ENCODE measurements around the gene SPAG8. TPM values are rescaled to one million over a fixed set of nuclear protein-coding genes. Genes with fewer than 3 reads are reported as not detected.

SPAG8 gene
- total RNA-seq, 1 donor from 2014 or later = 1.4 TPM

DNA sequence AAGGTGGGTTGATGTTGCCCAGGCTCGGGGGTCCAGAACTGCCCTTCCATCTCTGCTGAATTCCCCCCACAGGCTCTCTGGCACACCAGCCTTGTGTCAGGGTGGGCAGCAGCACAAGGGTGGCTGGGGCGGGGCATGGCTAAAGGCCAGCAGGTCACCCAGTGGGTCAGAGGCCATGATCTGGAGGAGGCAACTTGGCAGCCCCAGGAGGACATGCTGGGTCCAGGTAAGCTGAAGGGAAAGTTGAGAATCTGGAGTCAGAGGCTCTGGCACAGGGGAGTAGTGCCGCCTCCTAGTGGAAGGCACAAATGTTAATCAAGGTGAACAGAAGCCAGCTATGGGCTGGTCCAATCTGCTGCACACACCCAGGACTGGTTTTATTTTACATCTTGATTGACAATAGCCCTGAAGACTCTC lies 23.2 kb upstream of the SPAG8 start:
- peaks cover 42% of the 10 kb centered on the region for H3K4me1 Mint-ChIP-seq
- no peaks in the 10 kb centered on the region for H3K9me3 Mint-ChIP-seq
- no peaks in the 10 kb centered on the region for H3K27me3 Mint-ChIP-seq (ENCODE audit: low read depth)
- peaks cover 4% of the 10 kb centered on the region for H3K36me3 Mint-ChIP-seq (ENCODE audit: low read depth)
- H3K27ac Mint-ChIP-seq (ENCODE audit: unreplicated experiment) = no peak overlapping the region
- DNase-seq (ENCODE audit: low read depth, low spot score) = no peak
- no peak overlapping the region for H3K4me3 Mint-ChIP-seq
- TF ChIP-seq, protein P1, sequence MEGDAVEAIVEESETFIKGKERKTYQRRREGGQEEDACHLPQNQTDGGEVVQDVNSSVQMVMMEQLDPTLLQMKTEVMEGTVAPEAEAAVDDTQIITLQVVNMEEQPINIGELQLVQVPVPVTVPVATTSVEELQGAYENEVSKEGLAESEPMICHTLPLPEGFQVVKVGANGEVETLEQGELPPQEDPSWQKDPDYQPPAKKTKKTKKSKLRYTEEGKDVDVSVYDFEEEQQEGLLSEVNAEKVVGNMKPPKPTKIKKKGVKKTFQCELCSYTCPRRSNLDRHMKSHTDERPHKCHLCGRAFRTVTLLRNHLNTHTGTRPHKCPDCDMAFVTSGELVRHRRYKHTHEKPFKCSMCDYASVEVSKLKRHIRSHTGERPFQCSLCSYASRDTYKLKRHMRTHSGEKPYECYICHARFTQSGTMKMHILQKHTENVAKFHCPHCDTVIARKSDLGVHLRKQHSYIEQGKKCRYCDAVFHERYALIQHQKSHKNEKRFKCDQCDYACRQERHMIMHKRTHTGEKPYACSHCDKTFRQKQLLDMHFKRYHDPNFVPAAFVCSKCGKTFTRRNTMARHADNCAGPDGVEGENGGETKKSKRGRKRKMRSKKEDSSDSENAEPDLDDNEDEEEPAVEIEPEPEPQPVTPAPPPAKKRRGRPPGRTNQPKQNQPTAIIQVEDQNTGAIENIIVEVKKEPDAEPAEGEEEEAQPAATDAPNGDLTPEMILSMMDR (conservative IDR thresholded peaks at IDR 0.05) = peak; percentile 42

DNA sequence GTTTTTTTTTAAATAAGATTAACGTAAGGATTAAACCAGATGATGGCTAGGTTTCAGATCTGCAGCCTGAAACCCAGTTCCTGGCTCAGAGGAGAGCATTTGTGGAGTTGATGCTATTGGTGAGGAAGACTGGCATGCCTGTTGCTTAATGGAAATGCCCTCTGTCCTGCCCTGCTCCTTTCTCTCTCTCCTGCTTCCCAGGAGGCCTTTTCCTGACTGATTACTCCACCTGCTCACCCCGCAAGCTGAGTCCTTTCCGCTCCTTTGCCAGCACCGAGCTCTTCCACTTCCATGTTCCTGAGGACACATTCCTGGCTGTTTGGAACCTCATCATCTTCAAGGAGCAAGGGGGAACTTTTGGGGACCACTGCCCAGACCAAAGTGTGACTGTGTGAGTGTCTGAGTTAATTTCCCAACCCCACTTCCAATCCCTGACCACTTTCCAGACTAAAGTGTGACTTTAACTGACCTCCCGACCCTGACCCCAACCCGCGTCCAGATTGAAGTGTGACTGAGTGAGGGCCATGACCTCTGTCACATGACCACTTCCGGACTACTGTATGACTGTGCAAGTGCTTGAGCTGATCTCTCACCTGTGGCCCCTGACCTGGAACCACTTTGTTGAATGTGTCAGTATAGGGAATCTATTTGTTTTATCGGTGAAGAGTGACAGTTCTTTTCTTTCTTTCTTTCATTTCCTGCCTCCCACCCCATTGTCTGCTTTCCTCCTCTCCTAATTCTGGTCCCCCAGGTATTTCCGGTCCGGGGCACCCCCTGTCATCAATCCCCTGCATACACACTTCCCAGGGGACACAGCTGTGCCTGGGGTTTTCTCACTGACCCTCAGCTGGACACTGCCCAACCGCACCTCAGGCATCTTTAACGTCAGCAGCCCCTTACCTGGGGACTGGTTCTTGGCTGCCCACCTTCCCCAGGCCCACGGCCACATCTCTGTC lies 22.5 kb upstream of the SPAG8 start:
- no peaks in the 10 kb centered on the region for H3K27me3 Mint-ChIP-seq (ENCODE audit: low read depth)
- TF ChIP-seq, protein P1 (conservative IDR thresholded peaks at IDR 0.05) = no peak
- DNase-seq (ENCODE audit: low read depth, low spot score) = no peak
- no peak overlapping the region for H3K4me3 Mint-ChIP-seq
- no peaks in the 10 kb centered on the region for H3K9me3 Mint-ChIP-seq
- no peak overlapping the region for H3K27ac Mint-ChIP-seq (ENCODE audit: unreplicated experiment)
- peaks cover 49% of the 10 kb centered on the region for H3K4me1 Mint-ChIP-seq
- peaks cover 4% of the 10 kb centered on the region for H3K36me3 Mint-ChIP-seq (ENCODE audit: low read depth)

DNA sequence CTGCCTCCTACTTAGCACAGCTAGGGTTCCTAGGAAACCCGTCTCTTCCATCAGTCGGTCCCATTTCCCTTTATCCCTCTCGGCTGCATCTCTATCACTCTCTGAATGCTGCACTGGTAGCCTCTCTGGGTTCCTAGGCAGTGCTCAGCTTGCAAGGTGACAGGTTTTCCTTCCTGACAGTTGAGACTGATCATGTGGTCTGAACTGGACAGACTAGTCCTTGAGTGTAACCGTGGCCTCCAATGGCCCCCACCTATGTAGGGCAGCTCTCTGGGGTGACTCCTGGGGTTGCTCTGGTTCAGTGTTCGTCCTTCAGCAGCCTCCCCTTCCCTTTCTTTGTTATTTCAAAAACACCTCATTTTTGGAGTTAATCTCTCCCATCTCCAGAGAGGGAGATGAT lies 20.8 kb upstream of the SPAG8 start:
- Mint-ChIP-seq H3K27me3 (ENCODE audit: low read depth) (no peaks in the 10 kb centered on the region), H3K4me3 (peak overlapping the region; percentile 64), H3K4me1 (peaks cover 60% of the 10 kb centered on the region), H3K9me3 (no peaks in the 10 kb centered on the region), H3K27ac (ENCODE audit: unreplicated experiment) (no peak overlapping the region), H3K36me3 (ENCODE audit: low read depth) (peaks cover 4% of the 10 kb centered on the region)
- DNase-seq (ENCODE audit: low read depth, low spot score) = no peak
- TF ChIP-seq, protein P1 (conservative IDR thresholded peaks at IDR 0.05) = no peak

DNA sequence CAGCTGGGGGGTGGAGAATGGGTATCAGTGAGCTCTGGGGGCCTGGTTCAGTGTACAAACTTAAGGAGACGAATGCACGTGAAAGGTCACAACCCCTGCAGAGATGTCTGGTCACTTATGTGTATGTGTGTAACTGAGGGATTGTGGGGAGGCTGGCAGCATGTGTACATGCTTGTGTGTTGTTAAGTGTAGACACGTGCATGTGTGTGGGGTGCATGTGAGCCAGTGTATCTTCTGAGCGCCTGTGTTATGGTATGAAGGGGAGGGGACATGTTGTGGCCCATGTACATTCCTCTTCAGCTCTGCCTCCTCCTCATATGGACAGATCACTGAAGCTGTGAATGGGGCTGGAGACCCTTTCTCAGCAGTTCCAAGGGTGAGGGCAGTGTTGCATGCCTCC lies 19.0 kb upstream of the SPAG8 start:
- TF ChIP-seq, protein P1 (conservative IDR thresholded peaks at IDR 0.05) = no peak
- Mint-ChIP-seq H3K27me3 (ENCODE audit: low read depth) (no peaks in the 10 kb centered on the region), H3K4me1 (peaks cover 63% of the 10 kb centered on the region), H3K27ac (ENCODE audit: unreplicated experiment) (no peak overlapping the region), H3K4me3 (peak overlapping the region; percentile 65), H3K9me3 (no peaks in the 10 kb centered on the region), H3K36me3 (ENCODE audit: low read depth) (peaks cover 4% of the 10 kb centered on the region)
- no peak for DNase-seq (ENCODE audit: low read depth, low spot score)

DNA sequence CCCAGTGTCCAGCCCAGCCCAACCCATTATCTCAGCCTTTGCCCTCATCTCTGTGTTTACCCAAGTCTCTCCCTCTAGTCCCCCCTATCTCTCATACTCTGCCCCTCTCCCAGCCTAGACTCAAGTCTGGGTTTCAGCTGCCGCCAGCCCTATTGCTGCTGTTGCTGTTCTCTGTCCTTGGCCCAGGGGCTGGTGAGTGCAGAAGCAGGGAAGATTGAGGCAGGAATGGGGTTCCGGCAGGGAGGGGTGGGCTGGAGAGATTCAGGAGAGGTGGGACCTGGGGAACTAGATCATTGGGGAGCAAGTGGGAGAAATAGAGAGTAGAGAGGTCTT lies 17.7 kb upstream of the SPAG8 start:
- peak overlapping the region; percentile 89 for H3K27ac Mint-ChIP-seq (ENCODE audit: unreplicated experiment)
- no peaks in the 10 kb centered on the region for H3K27me3 Mint-ChIP-seq (ENCODE audit: low read depth)
- peaks cover 54% of the 10 kb centered on the region for H3K4me1 Mint-ChIP-seq

More for the DNA sequence above, 17.7 kb upstream of the SPAG8 start:
- H3K4me3 Mint-ChIP-seq = peak overlapping the region; percentile 89
- no peak for DNase-seq (ENCODE audit: low read depth, low spot score)
- no peaks in the 10 kb centered on the region for H3K36me3 Mint-ChIP-seq (ENCODE audit: low read depth)
- no peaks in the 10 kb centered on the region for H3K9me3 Mint-ChIP-seq
- TF ChIP-seq, protein P1 (conservative IDR thresholded peaks at IDR 0.05) = no peak
